Ectodermal cell (in vitro differentiated cells): Measurements from ENCODE around the gene SPTA1.

Experiments
- H3K27ac ChIP-seq: 2 replicates; pipeline ENCODE4 v1.7.0; 2013; ENCODE audit warnings: mild to moderate bottlenecking, low read depth, low read length; ENCODE audit not compliant: insufficient read depth, poor library complexity, severe bottlenecking
- H3K27me3 ChIP-seq: 2 replicates; pipeline ENCODE4 v1.7.0; 2013; ENCODE audit warnings: mild to moderate bottlenecking, low read length; ENCODE audit not compliant: insufficient read depth, control insufficient read depth, poor library complexity, severe bottlenecking
- H3K36me3 ChIP-seq: one replicate; pipeline ENCODE4 v1.7.0; 2013; ENCODE audit warnings: low read length; ENCODE audit not compliant: control insufficient read depth, insufficient read depth
- H3K4me1 ChIP-seq: one replicate; pipeline ENCODE4 v1.7.0; 2013; ENCODE audit warnings: low read length; ENCODE audit not compliant: control insufficient read depth, insufficient read depth
- H3K4me3 ChIP-seq: 2 replicates; pipeline ENCODE4 v1.7.0; 2013; ENCODE audit warnings: low read depth, low read length, control low read depth; ENCODE audit not compliant: insufficient read depth
- H3K9me3 ChIP-seq: 2 replicates; pipeline ENCODE4 v1.7.0; 2013; ENCODE audit warnings: mild to moderate bottlenecking, low read length, moderate library complexity; ENCODE audit not compliant: control insufficient read depth
- WGBS, 2 experiments: methylation state at CpG; one replicate each; pipeline ENCODE4 v1.1.7; 2013; ENCODE audit warnings: missing lambda C conversion rate in 2 of 2; 5-methylcytosine and 5-hydroxymethylcytosine counted together

The SPTA1 gene

DNA sequence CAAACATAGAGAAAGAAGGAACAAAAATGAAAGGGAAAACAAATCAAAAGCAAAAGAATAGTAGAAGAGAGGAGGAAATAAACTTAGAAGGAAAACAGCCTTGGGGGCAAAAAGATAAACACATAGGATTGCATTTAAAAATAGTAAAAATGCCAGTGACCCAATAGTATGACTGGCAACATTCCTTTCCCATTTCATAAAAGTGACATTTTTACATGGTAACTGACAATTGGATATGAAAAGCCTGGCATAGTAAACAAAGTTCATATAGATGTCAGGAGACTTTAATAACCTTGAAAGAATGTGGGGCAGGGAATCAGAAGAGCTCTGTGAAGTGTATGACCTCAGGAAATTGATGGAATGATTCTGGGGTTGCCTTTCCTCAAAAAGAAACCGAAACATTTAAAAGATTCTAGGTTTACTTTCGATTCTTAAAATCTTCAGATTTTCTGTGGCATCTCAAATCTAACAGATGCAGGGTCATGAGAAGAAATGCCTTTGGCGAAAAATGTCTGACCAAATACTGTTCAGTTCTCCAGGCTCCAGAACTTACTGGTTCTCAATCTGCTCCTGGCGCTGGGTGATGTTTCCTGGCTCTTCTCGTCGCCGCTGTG, 33.7 kb downstream of the SPTA1 start:
- Histone ChIP-seq H3K36me3 (no peaks in the 10 kb centered on the region), H3K27ac (no peak overlapping the region), H3K4me3 (no peak overlapping the region), H3K27me3 (no peaks in the 10 kb centered on the region), H3K9me3 (no peaks in the 10 kb centered on the region), H3K4me1 (no peaks in the 10 kb centered on the region)
- 94 to 96% methylated on average over 7 of the region's 7 CpGs for WGBS, 2 experiments

DNA sequence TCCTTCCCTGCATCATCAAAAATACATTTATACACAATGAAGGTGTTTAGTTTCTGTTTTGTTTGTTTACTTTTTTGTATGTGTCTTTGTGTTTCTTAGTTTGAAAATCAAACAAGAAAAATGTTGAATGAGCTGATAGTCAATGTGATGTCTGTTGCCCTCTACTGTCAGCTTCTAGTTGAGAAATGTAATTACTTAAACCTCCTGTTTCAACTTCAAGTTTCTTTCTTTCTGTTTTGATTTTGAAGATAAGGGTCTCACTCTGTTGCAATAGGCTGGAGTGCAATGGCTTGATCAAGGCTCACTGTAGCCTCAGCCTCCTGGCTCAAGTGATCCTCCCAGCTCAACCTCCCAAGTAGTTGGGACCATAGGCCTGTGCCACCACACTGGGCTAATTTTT, 37.5 kb downstream of the SPTA1 start:
- no peaks in the 10 kb centered on the region for H3K4me1 ChIP-seq
- H3K27ac ChIP-seq: no peak overlapping the region
- H3K9me3 ChIP-seq: no peaks in the 10 kb centered on the region
- H3K4me3 ChIP-seq: no peak overlapping the region
- H3K36me3 ChIP-seq: no peaks in the 10 kb centered on the region
- no peaks in the 10 kb centered on the region for H3K27me3 ChIP-seq

DNA sequence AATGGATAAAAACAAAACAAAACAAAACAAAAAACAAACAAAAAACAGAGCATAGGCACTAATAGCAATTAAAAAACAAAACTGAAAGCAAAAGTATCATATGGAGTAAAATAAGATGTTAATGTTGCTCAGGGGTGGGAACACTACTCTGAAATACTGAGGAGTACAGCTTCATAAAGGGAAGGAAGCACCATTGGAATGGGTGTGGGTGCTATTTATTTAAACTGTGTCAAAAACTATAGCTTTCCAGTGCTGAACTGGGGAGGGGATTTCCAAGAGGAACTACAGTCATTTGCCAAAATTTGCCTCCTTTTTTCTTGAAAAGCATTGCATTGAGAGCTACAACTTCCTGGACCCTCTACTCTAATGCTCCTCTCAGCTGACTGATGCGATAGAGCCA, 40.0 kb downstream of the SPTA1 start:
- H3K4me3 ChIP-seq: no peak overlapping the region
- no peaks in the 10 kb centered on the region for H3K4me1 ChIP-seq
- H3K27ac ChIP-seq: no peak overlapping the region
- 100% methylated on average over 1 of the region's 1 CpG; no CpG with 5 or more reads in 1 of the 2 experiments for WGBS, 2 experiments
- H3K9me3 ChIP-seq: no peaks in the 10 kb centered on the region
- no peaks in the 10 kb centered on the region for H3K27me3 ChIP-seq
- H3K36me3 ChIP-seq: no peaks in the 10 kb centered on the region

DNA sequence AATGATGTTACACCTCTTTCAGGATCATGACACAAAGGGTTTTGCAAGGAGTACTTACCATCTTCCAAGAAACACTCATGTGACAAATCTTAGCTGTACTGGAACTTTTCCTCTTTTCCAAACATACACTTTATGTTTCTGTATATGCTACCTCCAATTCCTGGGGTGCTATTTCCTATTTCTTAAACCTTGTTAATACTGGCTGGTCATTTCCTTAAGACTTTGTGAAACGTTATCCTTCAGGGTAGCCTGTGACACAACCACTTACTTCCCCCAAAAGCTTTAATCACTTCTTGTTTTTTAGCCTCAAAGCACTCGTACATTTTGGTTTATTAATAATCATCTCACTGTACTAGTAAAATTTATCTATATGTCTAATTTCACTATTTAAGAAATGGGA, 42.1 kb downstream of the SPTA1 start:
- no peak overlapping the region for H3K4me3 ChIP-seq
- WGBS, 2 experiments: 83 to 97% methylated on average over 1 of the region's 2 CpGs
- no peaks in the 10 kb centered on the region for H3K36me3 ChIP-seq
- H3K27me3 ChIP-seq: no peaks in the 10 kb centered on the region
- no peaks in the 10 kb centered on the region for H3K4me1 ChIP-seq
- H3K27ac ChIP-seq: no peak overlapping the region
- no peaks in the 10 kb centered on the region for H3K9me3 ChIP-seq

DNA sequence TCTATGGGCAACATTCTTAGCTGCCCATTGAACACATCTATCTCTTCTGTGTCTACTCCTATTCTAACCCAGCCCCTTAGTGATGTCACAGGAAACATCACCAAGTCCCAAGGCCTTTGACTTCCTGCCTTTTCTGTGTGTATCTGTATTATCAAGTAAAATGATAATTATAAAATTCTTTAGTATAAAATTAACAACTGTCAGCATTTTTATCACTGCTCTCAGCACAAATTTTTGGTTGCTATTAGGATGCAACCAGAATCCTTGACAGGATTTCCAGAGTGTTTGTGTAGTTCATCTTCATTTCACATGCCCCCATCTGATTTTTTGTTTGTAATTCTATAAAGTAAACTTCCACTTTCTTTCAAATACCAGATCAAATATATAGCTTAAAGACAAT, 47.6 kb downstream of the SPTA1 start:
- Histone ChIP-seq H3K27ac (no peak overlapping the region), H3K9me3 (no peaks in the 10 kb centered on the region), H3K27me3 (no peaks in the 10 kb centered on the region), H3K36me3 (no peaks in the 10 kb centered on the region), H3K4me3 (no peak overlapping the region), H3K4me1 (no peaks in the 10 kb centered on the region)

DNA sequence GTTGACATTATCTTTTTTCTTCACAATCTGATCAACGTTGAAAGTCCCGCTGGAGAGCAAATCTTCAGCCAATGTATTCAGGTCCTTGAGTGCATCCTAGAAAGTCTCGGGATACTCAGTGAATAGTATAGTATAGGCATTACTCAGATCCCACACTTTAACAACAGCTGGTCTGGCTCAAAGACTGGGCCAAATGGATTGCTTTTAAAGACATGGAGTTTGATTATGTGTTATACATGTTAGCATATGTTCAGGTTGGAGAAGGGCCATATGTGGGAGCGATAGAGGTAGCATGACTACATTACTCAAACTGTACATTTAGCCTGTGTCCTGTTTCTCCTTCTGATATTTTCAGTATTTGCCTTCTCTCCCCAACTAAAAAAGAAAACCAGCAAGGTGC, 48.4 kb downstream of the SPTA1 start:
- Histone ChIP-seq H3K27me3 (no peaks in the 10 kb centered on the region), H3K4me3 (no peak overlapping the region), H3K36me3 (no peaks in the 10 kb centered on the region), H3K4me1 (no peaks in the 10 kb centered on the region), H3K27ac (no peak overlapping the region), H3K9me3 (no peaks in the 10 kb centered on the region)
- 94 to 100% methylated on average over 3 to 4 of the region's 4 CpGs for WGBS, 2 experiments

DNA sequence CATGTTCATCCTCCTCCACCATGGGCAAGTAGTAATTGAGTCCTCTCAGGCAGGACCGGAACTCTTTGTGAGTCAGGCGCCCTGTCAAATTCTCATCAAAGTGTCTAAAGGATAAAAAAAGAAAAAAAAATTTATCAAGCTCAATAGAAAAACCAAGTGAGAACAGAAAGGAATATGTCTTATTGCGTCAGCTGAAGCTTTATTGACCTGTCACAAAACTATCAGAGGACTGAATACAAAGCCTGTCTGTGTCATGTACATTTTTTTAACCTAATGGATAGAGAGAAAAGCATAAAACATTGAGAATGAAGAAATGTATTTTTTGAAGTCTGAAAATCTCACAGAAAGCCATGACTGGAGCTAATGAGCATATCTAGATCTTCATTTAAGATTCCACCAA, 72.8 kb downstream of the SPTA1 start:
- Histone ChIP-seq H3K36me3 (no peaks in the 10 kb centered on the region), H3K27me3 (no peaks in the 10 kb centered on the region), H3K9me3 (no peaks in the 10 kb centered on the region), H3K27ac (no peak overlapping the region), H3K4me3 (no peak overlapping the region), H3K4me1 (no peaks in the 10 kb centered on the region)
- WGBS, 2 experiments: 90 to 92% methylated on average over 1 to 3 of the region's 3 CpGs

DNA sequence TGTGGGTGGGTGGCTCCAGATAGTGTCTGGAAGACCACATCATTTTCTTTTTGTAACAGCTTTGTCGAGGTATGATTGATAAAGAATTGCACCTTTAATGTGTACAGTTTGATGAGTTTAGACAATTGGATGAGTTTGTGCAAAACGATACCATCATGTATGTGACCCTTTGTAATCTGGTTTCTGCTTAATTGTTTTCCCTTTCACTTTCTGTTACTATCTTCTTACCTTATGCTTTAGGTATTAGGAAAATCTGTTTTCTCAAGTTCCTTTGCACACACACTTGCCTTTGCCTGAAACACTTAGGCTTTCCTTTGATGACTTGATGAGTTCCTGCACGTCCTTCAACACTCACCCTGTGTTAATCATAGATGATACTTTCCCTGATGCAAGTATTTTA, 74.6 kb downstream of the SPTA1 start:
- 91 to 92% methylated on average over 2 to 3 of the region's 3 CpGs for WGBS, 2 experiments
- Histone ChIP-seq H3K27ac (no peak overlapping the region), H3K36me3 (no peaks in the 10 kb centered on the region), H3K4me1 (no peaks in the 10 kb centered on the region), H3K27me3 (no peaks in the 10 kb centered on the region), H3K9me3 (no peaks in the 10 kb centered on the region), H3K4me3 (no peak overlapping the region)

DNA sequence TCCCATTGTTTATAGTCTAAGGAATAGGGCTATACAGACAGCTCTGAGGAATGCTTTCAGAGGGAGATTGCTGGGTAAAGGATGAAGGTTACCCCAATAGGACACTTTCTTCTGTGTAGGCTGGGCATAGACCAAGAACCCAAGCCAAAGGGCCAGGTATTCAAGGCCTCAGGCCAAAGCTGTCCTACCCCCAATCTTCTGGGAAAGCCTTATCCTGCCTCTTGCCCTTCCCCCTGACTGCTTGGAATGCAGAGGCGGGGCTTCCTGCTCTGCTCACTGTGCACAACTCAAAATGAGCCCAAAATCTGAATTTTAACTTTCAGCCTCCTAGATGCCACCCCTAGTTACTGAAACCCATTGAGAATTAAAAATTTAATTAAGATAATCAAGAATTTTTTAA, 79.2 kb downstream of the SPTA1 start:
- Histone ChIP-seq H3K9me3 (no peaks in the 10 kb centered on the region), H3K27ac (no peak overlapping the region), H3K36me3 (no peaks in the 10 kb centered on the region), H3K4me1 (no peaks in the 10 kb centered on the region), H3K27me3 (no peaks in the 10 kb centered on the region), H3K4me3 (no peak overlapping the region)
- 86 to 89% methylated on average over 1 of the region's 1 CpG for WGBS, 2 experiments

DNA sequence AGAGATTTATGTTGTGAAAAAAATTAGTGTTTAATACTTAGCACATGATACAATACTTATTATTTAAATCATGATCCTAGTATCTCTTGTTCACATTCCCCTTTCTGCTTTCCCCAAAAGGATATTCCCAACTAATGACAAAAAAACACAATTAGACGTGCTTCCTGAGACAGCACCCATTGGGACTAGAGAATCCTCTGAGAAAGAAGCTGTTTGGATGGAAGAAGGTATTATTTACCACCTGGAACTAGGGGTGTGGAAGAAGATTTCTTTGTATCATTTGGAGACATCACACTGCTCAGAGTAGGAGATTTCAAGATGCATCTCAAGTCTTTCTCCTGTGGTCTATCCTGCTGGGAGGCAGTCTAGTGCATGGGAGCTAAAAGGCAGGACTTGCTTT, 81.5 kb downstream of the SPTA1 start, which contains the start of gene OR10Z1:
Gene OR10Z1, plus strand, starts transcription at position 301 of the 400 bp plus-strand sequence. CDS start 1,171 bp downstream, outside the sequence.
- H3K9me3 ChIP-seq: no peaks in the 10 kb centered on the region
- H3K4me1 ChIP-seq: no peaks in the 10 kb centered on the region
- no peaks in the 10 kb centered on the region for H3K27me3 ChIP-seq
- WGBS, 2 experiments: 91 to 96% methylated on average over 1 of the region's 1 CpG
- H3K4me3 ChIP-seq: no peak within 1 kb of the TSS
- H3K27ac ChIP-seq: no peak within 1 kb of the TSS
- no peaks in the 10 kb centered on the region for H3K36me3 ChIP-seq

DNA sequence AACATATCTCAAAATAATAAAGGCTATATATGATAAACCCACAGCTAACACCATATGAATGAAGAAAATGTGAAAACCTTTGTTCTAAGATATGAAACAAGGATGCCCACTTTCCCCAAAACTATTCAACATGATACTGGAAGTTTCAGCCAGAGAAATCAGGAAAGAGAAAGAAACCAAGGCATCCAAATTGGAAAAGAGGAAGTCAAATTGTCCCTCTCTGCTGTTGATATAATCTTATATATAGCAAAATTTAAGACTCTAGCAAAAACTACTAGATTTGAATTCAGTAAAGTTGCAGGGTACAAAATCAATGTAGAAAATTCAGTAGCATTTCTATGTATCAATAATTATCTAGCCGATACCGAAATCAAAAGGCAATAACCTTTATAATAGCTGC, 85.8 kb downstream of the SPTA1 start:
- Histone ChIP-seq H3K4me1 (no peaks in the 10 kb centered on the region), H3K4me3 (no peak overlapping the region), H3K27ac (no peak overlapping the region), H3K27me3 (no peaks in the 10 kb centered on the region), H3K9me3 (no peaks in the 10 kb centered on the region), H3K36me3 (no peaks in the 10 kb centered on the region)
- 50% methylated on average over 2 of the region's 2 CpGs; no CpG with 5 or more reads in 1 of the 2 experiments for WGBS, 2 experiments
